K562 (cell line): ENCODE results near the gene HS3ST3B1. TPM values are rescaled to one million over a fixed set of nuclear protein-coding genes. Genes with fewer than 3 reads are reported as not detected.
A peak's percentile ranks its signal among the peaks of the same experiment; 100 is the strongest.

Experiments
- ATAC-seq: fragments of 200-7000 bp; cut with Tn5 transposase; 3 replicates; pipeline ENCODE4 v1.9.1; 2020; ENCODE audit warnings: moderate library complexity
- BruUV-seq: library from RNA; stranded (reverse); fragments of 400-500 nt; replicated peaks from 2 replicates; lab custom pipeline; 2021; lab: Mats Ljungman, UMichigan
- CTCF ChIA-PET: fragments of 300-600 bp; formaldehyde crosslinking; extraction: SDS; loops from one replicate; lab custom pipeline; 2021; ENCODE audit warnings: low intra/inter-chr PET ratio; lab: Yijun Ruan, JAX
- POLR2A ChIA-PET: fragments of 300-600, 350-650 bp; sonication (Branson Sonifier 250); formaldehyde crosslinking; extraction: SDS; loops from one replicate; lab custom pipeline; 2021; ENCODE audit warnings: antibody characterized with exemption, inconsistent platforms; lab: Yijun Ruan, JAX
- DNase-seq, 4 experiments: peaks; one replicate each; pipeline versions ENCODE4 v3.0.0 to v3.0.0-alpha.2; 2011 to 2018; ENCODE audit warnings: low spot score in 3 of 4, mixed read lengths in 3 of 4; ENCODE audit errors: extremely low read depth in 1 of 4
- FAIRE-seq: peaks from 2 replicates; lab custom pipeline; 2011; peaks lifted over from hg19 to GRCh38; lab: Jason Lieb, UNC
- H2AFZ ChIP-seq: 2 replicates; pipeline ENCODE4 v1.6.0; 2011; ENCODE audit warnings: low read depth, low read length, control low read depth, inconsistent platforms
- H3K27ac ChIP-seq: fragments of 200-600 bp; 3 replicates; pipeline ENCODE4 v1.8.0; 2011; ENCODE audit warnings: low read depth, mild to moderate bottlenecking, control low read depth, inconsistent platforms, low read length, moderate library complexity, mixed read lengths; ENCODE audit errors: extremely low read depth
- H3K27me3 ChIP-seq, 2 experiments: fragments of 300-600 bp in 1 of 2; 2 replicates in 1 of 2; 3 replicates in 1 of 2; pipeline versions ENCODE4 v1.6.0 to v1.8.0; 2011; ENCODE audit warnings: inconsistent platforms in 2 of 2, low read length in 2 of 2, mild to moderate bottlenecking in 1 of 2, mixed read lengths in 1 of 2, moderate library complexity in 1 of 2; ENCODE audit not compliant: control insufficient read depth in 2 of 2, insufficient read depth in 2 of 2
- H3K36me3 ChIP-seq: fragments of 300-600 bp; 3 replicates; pipeline ENCODE4 v1.8.0; 2011; ENCODE audit warnings: mild to moderate bottlenecking, low read length, inconsistent platforms; ENCODE audit not compliant: control insufficient read depth, insufficient read depth
- H3K4me1 ChIP-seq, 2 experiments: fragments of 200-600 bp in 1 of 2; replicated peaks in 1 of 2; 2 replicates in 1 of 2; 3 replicates in 1 of 2; pipeline versions ENCODE4 v1.5.1 to v1.8.0; 2011; ENCODE audit warnings: inconsistent platforms in 2 of 2, low read length in 2 of 2, mild to moderate bottlenecking in 1 of 2, mixed read lengths in 1 of 2, moderate library complexity in 1 of 2; ENCODE audit not compliant: control insufficient read depth in 2 of 2, insufficient read depth in 2 of 2
- H3K4me2 ChIP-seq: 2 replicates; pipeline ENCODE4 v1.6.1; 2011; ENCODE audit warnings: low read length, control low read depth, inconsistent platforms, mixed read lengths; ENCODE audit not compliant: insufficient read depth
- H3K4me3 ChIP-seq: fragments of 200-600 bp; sonication (generic), shearing (Covaris generic); 2 replicates; pipeline ENCODE4 v1.5.1; 2016; ENCODE audit warnings: control low read depth, inconsistent platforms
- H3K79me2 ChIP-seq: fragments of 200-600 bp; 3 replicates; pipeline ENCODE4 v1.8.0; 2011; ENCODE audit warnings: low read length, inconsistent platforms; ENCODE audit not compliant: control insufficient read depth, insufficient read depth
- H3K9ac ChIP-seq, 2 experiments: 2 replicates each; pipeline versions ENCODE4 v1.6.0 to v1.6.1; 2011; ENCODE audit warnings: low read depth in 2 of 2, low read length in 2 of 2, control low read depth in 1 of 2, inconsistent platforms in 1 of 2, mild to moderate bottlenecking in 1 of 2, mixed read lengths in 1 of 2; ENCODE audit not compliant: insufficient read depth in 1 of 2
- H3K9me1 ChIP-seq: one replicate; pipeline ENCODE4 v1.6.0; 2011; ENCODE audit warnings: inconsistent platforms, mild to moderate bottlenecking, low read length, moderate library complexity; ENCODE audit not compliant: control insufficient read depth, insufficient read depth
- H3K9me3 ChIP-seq: replicated peaks from 2 replicates; pipeline ENCODE4 v1.5.1; 2011; ENCODE audit warnings: low read depth, low read length, inconsistent platforms; ENCODE audit not compliant: control insufficient read depth, insufficient read depth
- H4K20me1 ChIP-seq: replicated peaks from 2 replicates; pipeline ENCODE4 v1.6.1; 2011; ENCODE audit warnings: low read length, inconsistent platforms, mixed read lengths; ENCODE audit not compliant: control insufficient read depth, insufficient read depth
- CHD7 ChIP-seq: fragments of 200-600 bp; sonication (generic); IDR thresholded peaks from one replicate; pipeline ENCODE4 v1.6.1; 2012; ENCODE audit warnings: mild to moderate bottlenecking, low read depth, low read length, inconsistent platforms
- HMBOX1 ChIP-seq: sonication (generic); IDR thresholded peaks from 2 replicates; pipeline ENCODE4 v1.6.1; 2016
- PHF20 ChIP-seq: fragments of 450-650 bp; IDR thresholded peaks from 2 replicates; pipeline ENCODE4 v1.6.1; 2018; ENCODE audit not compliant: partially characterized antibody
- RBBP5 ChIP-seq: fragments of 200-600 bp; sonication (generic); IDR thresholded peaks from 2 replicates; pipeline ENCODE4 v1.6.1; 2012; ENCODE audit warnings: borderline replicate concordance, mild to moderate bottlenecking, low read length, control low read depth, inconsistent platforms; ENCODE audit not compliant: insufficient read depth, poor library complexity, severe bottlenecking
- RNF2 ChIP-seq: sonication (generic); IDR thresholded peaks from 2 replicates; pipeline ENCODE4 v1.6.1; 2016
- USF1 ChIP-seq: sonication (generic); formaldehyde crosslinking; IDR thresholded peaks from 2 replicates; pipeline ENCODE4 v1.9.0; 2022; ENCODE audit warnings: mild to moderate bottlenecking, missing genetic modification reagents
- ZBTB17 ChIP-seq: fragments of 450-650 bp; formaldehyde crosslinking; IDR thresholded peaks from 2 replicates; pipeline ENCODE4 v1.4.0; 2020; ENCODE audit warnings: mild to moderate bottlenecking
- ZNF77 ChIP-seq: fragments of 250-450 bp; sonication (Bioruptor Pico); IDR thresholded peaks from 2 replicates; pipeline ENCODE4 v1.5.0; 2020
- WGBS: fragments of 100-300 bp; shearing (Covaris generic); methylation state at CpG from one replicate; pipeline ENCODE4 v1.1.6; 2016; ENCODE audit warnings: low coverage, mixed read lengths; ENCODE audit not compliant: insufficient coverage; ENCODE audit errors: missing lambda C conversion rate; 5-methylcytosine and 5-hydroxymethylcytosine counted together
- in situ Hi-C: fragments of 300-500 bp; cut with MboI; formaldehyde crosslinking; loops from 4 replicates; pipeline ENCODE4 v1.15.0; 2018; ENCODE audit warnings: inconsistent platforms, mixed read lengths
- intact Hi-C: fragments of 100-400 bp; cut with micrococcal nuclease; formaldehyde crosslinking; loops from 2 replicates; pipeline ENCODE4 v1.14.2; 2022
- polyA plus RNA-seq, 8 experiments: library from polyadenylated mRNA; depleted of rRNA in 4 of 8; stranded (reverse) in 5 of 8; unstranded in 3 of 8; fragments of >200 nt; fragmentation: Nextera tagmentation in 2 of 8; fragmentation: Illumina TruSeq in 1 of 8; extraction: Ambion mirVana in 2 of 8; extraction: Trizol in 1 of 8; gene quantifications; 2 replicates each; pipeline versions ENCODE4 v1.2.1 to v1.2.3, GENCODE V29; 2011 to 2014; ENCODE audit warnings: inconsistent platforms in 1 of 8, missing spikeins in 1 of 8
- total RNA-seq, 7 experiments: library from RNA; depleted of rRNA in 6 of 7; stranded (reverse); fragments of >200 nt in 6 of 7; fragmentation: Illumina TruSeq in 2 of 7; extraction: Trizol in 2 of 7; gene quantifications; 2 replicates each; pipeline versions ENCODE4 v1.2.1 to v1.2.3, GENCODE V29; 2011 to 2021; ENCODE audit warnings: low replicate concordance in 1 of 7

Gene HS3ST3B1
- total and polyA plus RNA-seq, 9 of the 15 experiments (the other 6 are each of a cell fraction or from before 2014, with no cell fraction given), result 1.9 to 12.9 (median 3.7) TPM

GRCh38 chr17:14305785-14306496 is 5.1 kb downstream of the HS3ST3B1 start:
- H3K9me1 ChIP-seq, result no peaks in the 10 kb centered on the region
- peaks cover 92% of the 10 kb centered on the region for H3K79me2 ChIP-seq
- H3K9me3 ChIP-seq, result no peaks in the 10 kb centered on the region
- ATAC-seq, result no peak
- no peaks in the 10 kb centered on the region for H3K27me3 ChIP-seq
- peak overlapping the region; percentile 10; the same call in 1 of the 2 replicates for H3K4me3 ChIP-seq
- H4K20me1 ChIP-seq, result 0 out of 2 replicates have a peak, but pooled peaks cover 6% of the 10 kb centered on the region
- no peak for DNase-seq
- peak overlapping the region in 1 of 2 experiments; percentile 34; a peak in 2 of 4 replicates for H3K9ac ChIP-seq
- peak overlapping the region; percentile 58 for H3K4me2 ChIP-seq
- ChIA-PET POLR2A (no interaction called here), CTCF (no interaction called here)
- BruUV-seq, result no TSS peak
- peak overlapping the region; percentile 37 for H3K27ac ChIP-seq
- H3K4me1 ChIP-seq, result peaks cover 34 to 48% of the 10 kb centered on the region in 2 experiments; a peak in 4 of 5 replicates
- FAIRE-seq, result no peak
- peak overlapping the region; percentile 32 for H2AFZ ChIP-seq
- intact Hi-C loops (loop anchor here (5.0 kb wide), 1 partner anchor 709 kb away; no protein-coding TSS in a partner anchor), in situ Hi-C loops (no loop called here)
- H3K36me3 ChIP-seq, result peaks cover 11% of the 10 kb centered on the region; the same call in 1 of the 3 replicates
- WGBS, result 17% methylated on average over 6 of the region's 6 CpGs
- TF ChIP-seq CHD7, result no peak
- TF ChIP-seq RNF2, result no peak
- no peak for TF ChIP-seq ZBTB17 (CRISPR knock-in tag)
- no peak for TF ChIP-seq RBBP5
- no peak for TF ChIP-seq ZNF77 (CRISPR knock-in tag)
- no peak for TF ChIP-seq PHF20
- peak; percentile 49; the same call in 1 of the 2 replicates for TF ChIP-seq HMBOX1
- TF ChIP-seq USF1 (CRISPR knock-in tag), result no peak
